Uterus (tissue), 2 donors: ENCODE data around the gene ZFX.

Experiments used
- CTCF ChIP-seq, 4 experiments: fragments of 200-600 bp in 2 of 4; fragments of 450-650 bp in 2 of 4; sonication (generic) in 2 of 4; IDR thresholded peaks; one replicate each; pipeline ENCODE4 v1.5.1; 2016 to 2019; ENCODE audit warnings: antibody characterized with exemption in 4 of 4, mild to moderate bottlenecking in 2 of 4, moderate library complexity in 1 of 4
- POLR2A ChIP-seq, 2 donors: fragments of 450-650 bp; IDR thresholded peaks; one replicate each; pipeline ENCODE4 v1.6.1; 2016; ENCODE audit warnings: antibody characterized with exemption in 2 of 2, mild to moderate bottlenecking in 1 of 2, moderate library complexity in 1 of 2

- no peak for TF ChIP-seq CTCF (IDR thresholded peaks at IDR 0.05)
- no peak for TF ChIP-seq POLR2A (IDR thresholded peaks at IDR 0.05)
Observed at GRCh38 chrX:24215272-24215671, 65.7 kb downstream of the ZFX start.
